Activated naive CD4-positive, alpha-beta T cell treated with anti-CD3 and anti-CD28 coated beads, Interleukin-2, amount 50 U/mL, for 72 hours (primary cell): ENCODE measurements around the gene UBE2D2. TPM values are rescaled to one million over a fixed set of nuclear protein-coding genes. Genes with fewer than 3 reads are reported as not detected.
A peak's percentile ranks its signal among the peaks of the same experiment; 100 is the strongest.

Experiments
- ATAC-seq, 2 donors: fragments of 150-1000 bp; cut with Tn5 transposase; 2 replicates each; pipeline ENCODE4 v1.10.0; 2021; ENCODE audit warnings: mild to moderate bottlenecking in 2 of 2, moderate library complexity in 2 of 2
- DNase-seq, 2 donors: peaks; one replicate each; pipeline ENCODE4 v3.0.0; 2021 to 2022; ENCODE audit warnings: low spot score in 2 of 2
- H3K27ac Mint-ChIP-seq, 2 donors: one replicate each; pipeline ENCODE4 v1.8.0; 2022; ENCODE audit warnings: mild to moderate bottlenecking in 2 of 2, mixed read lengths in 2 of 2
- H3K36me3 Mint-ChIP-seq, 2 donors: one replicate each; pipeline ENCODE4 v1.8.0; 2022; ENCODE audit warnings: mixed read lengths in 2 of 2
- H3K9me3 Mint-ChIP-seq, 2 donors: one replicate each; pipeline ENCODE4 v1.8.0; 2022; ENCODE audit warnings: mixed read lengths in 2 of 2
- total RNA-seq, 2 donors: library from RNA; stranded (reverse); gene quantifications; one replicate each; pipeline ENCODE4 v1.2.3, GENCODE V29; 2022

UBE2D2 gene
- total RNA-seq, 2 donors from 2014 or later: 232 to 249 TPM

DNA sequence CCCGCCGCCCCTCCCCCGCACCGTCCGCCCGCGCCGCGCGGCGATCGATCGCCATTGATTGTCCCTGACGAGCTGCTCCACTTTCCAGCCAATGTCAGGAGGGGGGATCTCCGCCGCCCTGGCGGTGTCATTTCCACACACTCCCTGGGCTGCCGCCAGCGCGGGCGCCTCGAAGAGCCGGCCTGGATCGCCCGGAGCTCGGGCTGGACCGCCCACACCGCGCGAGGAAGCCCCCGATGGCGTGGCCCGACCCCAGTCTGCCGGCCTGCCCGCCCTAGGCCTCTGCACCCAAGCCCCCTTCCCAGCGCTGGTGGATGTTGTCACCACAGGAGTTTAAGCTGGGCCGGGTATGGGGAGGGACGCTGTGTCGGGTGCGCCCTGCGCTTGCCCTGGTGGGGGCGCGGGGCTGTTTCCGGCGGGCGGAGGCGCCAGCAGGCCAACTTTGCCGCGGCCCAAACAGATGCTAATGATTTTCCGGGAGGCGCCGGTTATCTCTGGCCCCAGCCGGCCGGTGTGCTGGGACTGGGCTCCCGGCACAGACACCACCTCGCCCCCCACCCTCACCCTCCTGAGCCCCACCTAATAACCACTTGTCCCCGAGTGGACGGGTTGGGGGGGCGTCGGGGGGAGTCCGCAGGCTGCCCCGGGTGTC, 76.4 kb downstream of the UBE2D2 start:
- Mint-ChIP-seq H3K36me3 (no peaks in the 10 kb centered on the region), H3K9me3 (no peaks in the 10 kb centered on the region), H3K27ac (no peak overlapping the region)
- ATAC-seq: peak in 1 of 2 donors; percentile 18
- DNase-seq: no peak

DNA sequence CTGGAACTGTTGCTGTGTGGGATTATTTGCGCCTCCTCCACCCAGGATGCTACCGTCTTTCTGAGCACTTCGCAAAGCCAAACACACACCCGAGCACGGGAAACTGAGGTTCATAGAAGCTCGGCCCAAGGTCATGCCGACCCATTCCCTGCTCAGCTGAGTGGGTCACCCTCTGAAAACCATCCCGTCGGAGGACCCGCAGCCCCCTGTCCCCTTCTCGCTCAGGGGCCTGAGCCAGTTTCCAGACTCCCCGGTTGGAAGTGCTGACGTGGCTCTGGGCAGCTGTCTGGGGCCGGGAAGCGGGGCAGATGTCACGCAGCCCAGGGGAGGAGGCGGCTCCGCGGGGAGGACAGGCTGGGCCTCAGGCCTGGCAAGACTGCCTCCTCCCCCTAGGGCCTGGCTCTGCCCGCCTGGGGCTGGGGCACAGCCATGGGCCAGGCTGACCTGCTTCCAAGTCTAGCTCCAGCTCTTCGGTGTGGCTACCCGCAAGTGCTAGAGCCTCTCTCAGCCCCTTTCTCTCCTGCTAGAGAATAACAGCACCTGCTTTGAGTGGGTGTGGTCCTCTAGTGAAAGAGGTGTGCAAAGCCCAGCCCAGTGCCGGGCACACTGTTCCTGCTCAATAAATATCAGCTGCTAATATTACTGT, 77.1 kb downstream of the UBE2D2 start:
- peak overlapping the region in 1 of 2 donors; percentile 16 for H3K27ac Mint-ChIP-seq

DNA sequence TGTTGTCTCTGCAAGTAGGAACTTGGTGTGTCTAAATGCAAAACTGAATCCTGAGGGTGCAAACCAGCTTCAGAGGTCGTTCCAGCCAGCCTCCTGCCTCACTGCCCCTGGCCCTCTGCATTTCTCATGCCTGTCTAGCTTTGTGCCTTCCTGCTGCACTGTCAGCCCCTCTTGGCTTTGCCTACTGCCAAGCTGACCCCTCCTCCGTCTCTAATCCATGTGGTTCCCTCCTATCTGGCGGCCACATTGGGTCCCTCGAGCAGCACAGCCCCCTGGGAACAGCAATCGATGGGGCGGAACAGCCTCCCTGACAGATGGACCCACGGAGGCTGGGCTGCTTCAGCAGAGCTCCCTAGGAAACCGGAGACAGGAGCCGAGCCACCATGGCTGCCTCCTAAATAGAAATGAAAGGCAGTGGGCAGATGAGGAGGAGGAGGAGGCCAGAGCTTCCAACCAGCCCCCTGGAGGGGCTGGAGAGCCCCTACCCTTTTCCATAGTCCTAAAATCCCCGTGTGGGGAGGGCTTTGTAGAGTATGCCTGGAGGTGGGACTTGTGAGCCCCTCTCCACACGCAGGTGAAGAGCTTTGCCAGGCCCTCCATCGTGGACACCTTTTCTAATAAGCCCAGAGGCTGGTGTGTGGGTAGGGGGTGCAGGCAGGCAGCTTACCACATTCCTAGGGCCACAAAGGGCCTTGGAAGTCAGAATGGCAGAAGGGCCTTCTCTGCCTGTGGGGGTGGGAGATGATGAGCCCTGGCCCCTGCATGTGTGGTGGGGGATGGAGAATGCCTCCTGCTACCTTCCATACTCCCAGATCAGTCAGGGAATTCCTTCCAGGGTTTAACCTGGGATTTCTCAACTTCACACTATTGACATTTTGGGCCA, 77.8 kb downstream of the UBE2D2 start:
- no peak for DNase-seq
- H3K27ac Mint-ChIP-seq: no peak overlapping the region
- H3K36me3 Mint-ChIP-seq: no peaks in the 10 kb centered on the region
- no peaks in the 10 kb centered on the region for H3K9me3 Mint-ChIP-seq
- ATAC-seq: no peak

More for the DNA sequence above, 77.1 kb downstream of the UBE2D2 start:
- Mint-ChIP-seq H3K9me3 (no peaks in the 10 kb centered on the region), H3K36me3 (no peaks in the 10 kb centered on the region)
- no peak for DNase-seq
- no peak for ATAC-seq

DNA sequence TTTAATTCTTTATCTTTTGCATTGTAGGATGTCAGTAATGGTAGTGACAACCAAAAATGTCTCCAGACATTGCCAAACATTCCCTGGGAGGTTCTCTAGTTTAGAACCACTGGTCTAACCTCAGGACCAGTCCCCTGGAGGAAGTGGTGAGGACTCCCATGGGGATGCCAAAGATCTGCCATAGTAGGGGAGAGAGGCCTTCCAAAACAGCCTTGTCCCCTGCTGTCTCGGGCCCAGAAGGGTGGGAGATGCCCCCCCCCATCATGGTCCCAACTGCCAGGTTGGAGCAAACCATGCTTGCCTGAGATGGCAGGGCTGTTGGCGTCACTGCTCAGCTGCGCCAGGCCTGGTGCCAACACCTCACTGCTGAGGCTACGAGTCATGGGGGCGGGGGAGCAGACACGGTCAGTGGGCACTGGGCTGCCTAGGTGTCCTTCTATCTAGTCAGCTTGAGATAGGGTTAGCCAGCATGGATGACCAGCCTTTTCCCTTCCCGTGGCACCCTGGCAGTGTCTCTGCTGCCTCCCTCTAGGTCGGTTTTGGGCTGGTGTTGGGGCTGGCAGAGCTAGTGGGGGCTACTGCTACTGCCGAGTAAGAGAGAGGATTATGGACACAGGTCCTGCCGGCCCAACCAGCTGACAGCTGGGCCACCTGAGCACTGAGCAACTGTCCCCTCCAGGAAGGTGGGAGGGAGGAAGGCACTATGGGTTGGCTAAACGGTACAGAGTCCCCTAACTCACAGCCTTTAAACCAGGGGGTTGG, 78.7 kb downstream of the UBE2D2 start:
- no peaks in the 10 kb centered on the region for H3K36me3 Mint-ChIP-seq
- no peak for ATAC-seq
- H3K9me3 Mint-ChIP-seq: no peaks in the 10 kb centered on the region
- DNase-seq: no peak
- no peak overlapping the region for H3K27ac Mint-ChIP-seq

DNA sequence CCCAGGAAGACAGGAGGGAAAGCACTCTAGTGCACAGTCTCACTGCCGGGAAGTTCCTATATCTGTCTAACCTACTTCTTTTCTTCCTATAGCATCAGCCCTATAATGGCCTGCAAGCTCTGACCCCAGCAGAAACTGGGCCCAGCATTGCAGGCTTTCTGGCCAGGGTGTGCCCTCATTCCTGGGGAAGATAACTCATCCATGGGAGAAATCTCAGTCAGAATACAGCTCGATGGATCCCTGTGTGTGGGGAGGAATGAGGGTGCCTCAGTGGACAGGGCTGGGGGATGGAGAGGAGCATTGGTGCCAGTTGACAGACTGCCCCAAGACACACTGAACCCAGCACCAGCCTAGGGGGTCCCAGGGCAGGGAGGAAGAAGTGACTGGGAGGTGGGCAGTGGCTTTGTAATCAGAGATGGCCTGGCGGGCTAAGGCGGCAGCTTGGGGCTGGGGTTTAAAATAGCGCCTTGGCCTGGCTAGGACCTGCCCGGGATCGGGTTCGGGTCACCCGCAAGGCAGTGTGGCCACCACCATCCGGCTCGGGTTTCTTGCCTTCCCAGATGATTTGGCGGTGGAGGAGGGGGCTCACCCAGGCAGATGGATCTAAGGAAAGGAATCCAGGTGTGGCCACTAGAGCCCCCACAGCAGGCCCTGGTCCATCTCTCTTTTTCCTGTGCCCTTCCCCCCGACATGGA, 79.4 kb downstream of the UBE2D2 start:
- Mint-ChIP-seq H3K27ac (peak overlapping the region in 1 of 2 donors; percentile 8), H3K36me3 (no peaks in the 10 kb centered on the region), H3K9me3 (no peaks in the 10 kb centered on the region)
- no peak for DNase-seq
- ATAC-seq: no peak

DNA sequence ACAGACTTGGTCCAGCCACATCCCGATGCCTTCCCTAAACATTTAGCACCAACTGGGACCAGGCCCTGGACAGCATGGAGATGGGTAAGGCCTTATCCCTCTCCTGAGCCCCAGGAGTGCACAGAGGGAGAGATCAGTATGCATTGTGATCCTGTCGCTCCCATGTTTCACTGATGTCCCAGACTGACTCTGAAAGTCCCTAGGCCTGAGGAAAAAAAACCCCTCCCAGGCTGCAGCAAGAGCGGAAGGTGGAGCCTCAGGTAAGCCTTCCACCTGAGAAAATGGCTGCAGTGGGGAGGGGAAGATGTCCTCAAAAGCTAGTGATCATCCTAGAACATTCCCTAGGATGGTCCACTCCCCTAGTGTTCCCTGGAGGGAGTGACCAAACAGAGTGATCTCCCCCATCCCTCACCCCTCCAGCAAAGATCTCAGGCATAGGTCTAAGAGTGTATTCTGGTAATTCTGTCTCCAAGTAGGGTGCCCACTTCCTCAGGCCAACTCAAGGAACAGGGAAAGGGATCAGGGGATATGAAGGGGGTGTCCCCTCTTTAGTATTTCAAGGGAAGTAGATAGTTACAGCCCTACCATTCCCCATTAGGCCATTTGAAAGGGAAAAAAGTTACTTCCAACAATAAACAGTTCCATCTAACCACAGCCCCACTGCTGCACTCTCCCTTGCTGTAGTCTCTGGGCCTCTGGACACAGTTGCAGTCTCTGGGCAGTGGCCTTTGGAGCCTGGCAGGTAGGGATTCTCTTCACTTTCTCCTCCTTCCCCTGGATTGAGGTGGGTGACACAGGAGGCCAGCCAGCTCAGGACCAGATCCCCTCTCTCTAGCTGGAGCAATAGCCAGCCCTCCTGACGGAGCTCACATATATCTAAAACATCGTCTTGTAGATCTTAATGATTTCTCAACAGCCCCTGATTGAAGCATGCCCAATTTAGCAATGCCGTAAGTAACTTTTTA, 80.3 kb downstream of the UBE2D2 start:
- no peak for DNase-seq
- peak overlapping the region in 1 of 2 donors; percentile 61 for H3K27ac Mint-ChIP-seq
- no peak for ATAC-seq

DNA sequence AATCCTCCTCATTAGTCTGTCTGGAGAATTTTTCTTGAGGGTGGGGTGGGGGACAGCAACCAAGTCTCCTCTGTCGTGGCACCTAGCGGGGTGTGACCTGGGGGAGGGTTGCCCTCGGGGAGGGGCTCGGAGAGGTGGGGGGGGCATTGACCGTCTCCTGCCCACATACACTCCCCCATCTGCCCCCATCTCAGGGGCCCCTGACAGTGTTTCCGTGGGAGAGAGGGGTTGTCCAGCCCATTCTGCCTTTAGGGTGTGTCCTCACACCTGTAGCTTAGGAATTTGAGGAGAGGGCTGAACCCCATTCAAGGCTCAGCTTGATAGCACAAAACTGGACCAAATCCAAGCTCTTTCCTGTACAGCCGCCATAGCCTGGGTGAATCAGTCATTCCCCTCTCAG, 81.1 kb downstream of the UBE2D2 start:
- DNase-seq: no peak
- Mint-ChIP-seq H3K27ac (peak overlapping the region in 1 of 2 donors; percentile 34), H3K36me3 (no peaks in the 10 kb centered on the region), H3K9me3 (no peaks in the 10 kb centered on the region)
- no peak for ATAC-seq

More for the DNA sequence above, 80.3 kb downstream of the UBE2D2 start:
- H3K36me3 Mint-ChIP-seq: no peaks in the 10 kb centered on the region
- no peaks in the 10 kb centered on the region for H3K9me3 Mint-ChIP-seq

DNA sequence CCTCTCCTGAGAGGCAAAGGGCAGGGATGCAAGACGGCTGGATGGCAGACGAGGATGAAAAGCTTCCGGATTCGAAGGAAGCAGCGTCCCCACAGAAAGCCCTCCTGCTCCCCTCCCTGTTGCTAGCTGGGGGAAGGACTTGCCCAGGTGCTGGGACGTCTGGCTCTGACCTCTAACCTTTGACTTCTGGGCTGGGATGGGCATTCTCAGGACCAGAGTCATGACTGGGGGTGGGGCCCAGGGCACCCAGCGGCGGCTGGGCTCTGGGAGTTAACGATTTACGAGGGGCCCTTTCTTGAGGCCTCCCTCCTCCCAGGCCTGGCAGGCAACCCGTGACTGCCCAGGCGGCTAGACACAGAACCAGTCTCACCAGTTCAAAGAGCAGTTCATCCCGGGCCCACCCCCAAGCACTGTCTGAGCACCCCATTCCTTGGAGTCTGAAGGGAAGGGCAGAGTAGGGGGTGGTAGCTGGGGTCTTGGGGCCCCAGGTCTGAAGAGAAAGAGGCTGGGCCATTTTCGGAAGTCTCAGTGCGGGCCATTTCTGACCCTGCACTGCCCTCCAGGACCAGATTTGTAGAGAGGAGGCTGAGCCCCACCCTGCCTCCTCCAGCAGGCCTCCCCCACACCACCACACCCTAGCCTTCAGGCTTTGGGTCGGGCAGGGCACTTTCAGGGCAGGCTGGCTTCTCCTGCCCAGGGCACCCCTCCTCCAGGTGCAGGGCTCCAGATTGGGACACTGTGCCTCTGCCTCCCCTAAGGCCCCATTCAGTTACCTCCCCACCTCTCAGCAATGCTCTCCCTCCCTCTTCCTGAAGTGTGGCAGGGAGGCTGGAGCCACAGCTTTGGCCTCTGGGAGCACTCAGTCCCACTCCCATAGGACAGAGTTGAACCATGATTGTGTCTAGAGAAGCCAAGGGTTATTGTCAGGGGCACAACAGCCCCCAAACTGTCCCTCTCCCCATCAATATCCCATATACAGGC, 82.0 kb downstream of the UBE2D2 start:
- no peak for DNase-seq
- peak overlapping the region; percentile 34 to 58 for H3K27ac Mint-ChIP-seq
- no peak for ATAC-seq
- no peaks in the 10 kb centered on the region for H3K36me3 Mint-ChIP-seq
- no peaks in the 10 kb centered on the region for H3K9me3 Mint-ChIP-seq

DNA sequence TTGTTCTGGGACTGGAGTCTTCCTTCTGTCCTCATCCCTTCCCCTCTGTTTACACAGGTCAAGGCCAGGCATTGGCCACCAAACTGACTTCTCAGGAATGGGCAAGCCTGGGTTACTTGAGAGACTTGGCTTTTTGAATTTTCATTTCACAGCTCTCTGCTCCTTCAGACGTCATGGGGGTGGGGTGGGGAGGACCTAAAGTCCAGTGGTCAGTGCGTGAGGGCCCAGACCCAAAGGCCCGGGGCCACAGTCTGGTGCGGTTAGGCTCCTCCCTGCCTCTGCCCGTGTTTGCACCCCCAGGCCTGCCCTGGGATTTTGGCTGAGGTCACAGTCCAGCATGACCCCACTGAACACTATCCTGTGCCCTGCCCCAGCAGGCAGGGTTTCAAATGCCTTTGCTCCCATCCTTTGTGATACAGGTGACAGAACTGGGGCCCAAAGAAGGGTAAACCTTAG, 82.9 kb downstream of the UBE2D2 start:
- H3K36me3 Mint-ChIP-seq: no peaks in the 10 kb centered on the region
- peak overlapping the region in 1 of 2 donors; percentile 65 for H3K27ac Mint-ChIP-seq
- no peaks in the 10 kb centered on the region for H3K9me3 Mint-ChIP-seq
- no peak for ATAC-seq
- DNase-seq: no peak

DNA sequence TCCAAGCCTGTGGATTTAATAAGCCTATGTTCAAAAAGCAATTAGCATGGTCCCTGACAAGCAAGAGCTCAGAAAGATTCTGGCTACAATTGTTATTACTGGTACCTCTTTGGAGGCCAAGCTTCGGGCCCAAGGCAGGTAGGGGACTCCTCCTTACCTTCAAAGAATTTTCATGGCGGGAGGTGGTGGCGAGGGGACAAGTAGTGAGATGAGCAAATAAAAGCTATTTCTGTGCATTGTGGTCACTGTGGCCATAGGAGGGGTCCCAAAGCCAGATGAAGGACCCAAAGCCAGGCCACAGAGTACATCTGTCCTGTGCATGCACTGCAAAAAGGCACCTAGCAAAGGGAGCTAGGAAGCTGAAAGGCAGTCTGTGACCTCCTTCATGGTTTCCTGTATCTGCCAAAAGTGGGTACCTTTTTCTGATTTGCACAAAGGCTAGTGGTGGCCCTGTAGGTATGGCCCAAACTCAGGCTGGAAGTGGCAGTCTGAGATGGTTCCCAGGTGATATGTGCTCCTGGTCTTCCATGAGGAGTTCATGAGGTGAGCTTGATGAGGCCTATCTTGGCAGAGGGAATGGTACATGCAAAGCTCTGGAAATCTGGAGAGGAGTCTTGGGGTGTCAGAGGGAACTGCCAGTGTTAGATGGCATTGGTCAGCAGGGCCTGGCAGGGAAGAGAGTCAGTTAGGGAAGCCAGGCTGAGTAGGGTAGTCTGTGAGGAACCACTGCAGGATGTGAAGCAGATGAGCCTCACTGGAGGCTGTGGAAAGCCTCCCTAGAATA, 83.7 kb downstream of the UBE2D2 start:
- Mint-ChIP-seq H3K36me3 (no peaks in the 10 kb centered on the region), H3K27ac (no peak overlapping the region), H3K9me3 (no peaks in the 10 kb centered on the region)
- no peak for DNase-seq
- no peak for ATAC-seq

DNA sequence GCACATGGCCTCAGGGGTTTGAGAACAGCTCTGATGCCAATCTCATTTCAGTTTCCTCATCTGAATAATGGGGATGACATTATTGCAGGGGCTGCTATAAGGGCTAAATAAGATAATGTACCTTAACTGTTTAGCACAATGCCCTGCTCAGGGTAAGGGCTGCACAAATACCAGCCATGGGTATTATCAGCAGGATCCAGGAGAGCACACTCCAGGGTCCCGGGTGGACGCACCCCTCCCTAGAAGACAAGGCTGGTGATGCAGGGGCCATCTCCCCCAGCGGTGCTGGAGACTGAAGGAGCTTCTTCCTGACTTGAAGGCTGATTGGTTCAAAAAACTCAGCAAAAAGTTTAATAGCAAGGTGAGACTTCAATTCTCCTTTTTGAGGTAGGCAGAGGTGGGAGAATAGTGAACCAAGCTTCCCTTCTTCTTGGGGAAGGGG, 84.3 kb downstream of the UBE2D2 start:
- DNase-seq: no peak
- no peaks in the 10 kb centered on the region for H3K9me3 Mint-ChIP-seq
- ATAC-seq: no peak

DNA sequence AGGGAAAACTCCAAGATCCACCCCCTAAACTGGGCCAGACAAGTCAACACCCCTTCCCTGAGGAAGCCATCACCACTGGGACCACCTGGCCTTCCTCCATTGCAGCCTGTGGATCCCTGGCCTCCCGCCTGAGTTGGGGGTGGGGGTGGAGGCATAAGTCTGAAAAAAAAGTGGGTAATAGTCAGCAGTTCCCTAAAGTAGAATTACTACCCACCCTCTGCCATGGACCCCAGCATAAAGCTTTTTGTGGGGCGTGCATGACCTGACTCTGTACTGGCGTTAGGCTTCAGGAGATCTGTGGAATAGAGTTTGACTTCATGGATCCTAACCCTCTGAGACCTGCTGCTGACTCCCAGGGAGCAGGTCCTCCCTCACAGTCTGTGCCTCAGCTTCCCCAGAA, 85.0 kb downstream of the UBE2D2 start:
- Mint-ChIP-seq H3K36me3 (no peaks in the 10 kb centered on the region), H3K27ac (peak overlapping the region in 1 of 2 donors; percentile 37), H3K9me3 (no peaks in the 10 kb centered on the region)
- ATAC-seq (no peak), DNase-seq (no peak)

More for the DNA sequence above, 84.3 kb downstream of the UBE2D2 start:
- no peaks in the 10 kb centered on the region for H3K36me3 Mint-ChIP-seq
- no peak overlapping the region for H3K27ac Mint-ChIP-seq

DNA sequence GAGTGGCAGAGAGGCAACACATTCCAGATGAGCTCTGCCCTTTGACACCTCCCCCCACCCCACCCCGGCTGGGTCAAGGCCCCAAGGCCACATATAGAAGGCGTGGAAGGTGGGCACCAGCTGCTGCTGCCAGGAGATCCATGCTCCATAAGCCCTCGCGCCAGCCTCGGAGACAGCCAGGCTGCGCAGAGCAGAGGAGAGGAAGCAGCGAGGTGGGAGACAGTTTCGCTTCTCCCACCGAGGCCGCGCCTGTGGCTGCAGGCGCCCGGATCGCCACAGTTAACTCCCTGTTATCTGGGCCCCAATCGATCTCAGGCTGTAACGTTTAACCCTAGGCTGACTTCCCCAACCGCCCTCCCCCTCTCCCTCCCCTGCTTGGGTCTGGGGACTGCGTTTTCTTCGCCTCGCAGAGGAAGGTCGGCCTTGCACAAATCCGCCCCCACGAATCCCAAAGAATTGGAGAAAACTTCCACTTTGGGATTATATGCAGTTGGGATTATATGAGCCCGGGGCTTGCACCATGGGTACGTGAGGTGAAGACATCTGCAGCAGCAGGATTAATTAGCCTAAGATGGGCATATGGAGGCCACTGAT, 85.9 kb downstream of the UBE2D2 start:
- no peak for DNase-seq
- no peak overlapping the region for H3K27ac Mint-ChIP-seq
- ATAC-seq: no peak
- H3K36me3 Mint-ChIP-seq: no peaks in the 10 kb centered on the region
- H3K9me3 Mint-ChIP-seq: no peaks in the 10 kb centered on the region
